H9 (cell line): Measurements from ENCODE around the gene FUNDC2. TPM values are rescaled to one million over a fixed set of nuclear protein-coding genes. Genes with fewer than 3 reads are reported as not detected.
A peak's percentile ranks its signal among the peaks of the same experiment; 100 is the strongest.

Source experiments
- DNase-seq: peaks from one replicate; pipeline ENCODE4 v3.0.0-alpha.2; 2017
- H2AFZ ChIP-seq: one replicate; pipeline ENCODE4 v1.6.1; 2013; ENCODE audit warnings: mild to moderate bottlenecking, low read length, control low read depth, moderate library complexity
- H2AK5ac ChIP-seq: 2 replicates; pipeline ENCODE4 v1.6.1; 2013; ENCODE audit warnings: low read length, control low read depth, mixed read lengths; ENCODE audit not compliant: insufficient read length
- H2BK120ac ChIP-seq: one replicate; pipeline ENCODE4 v1.6.1; 2013; ENCODE audit warnings: low read depth, mild to moderate bottlenecking, low read length, control low read depth, inconsistent platforms; ENCODE audit not compliant: poor library complexity, severe bottlenecking
- H2BK12ac ChIP-seq: 2 replicates; pipeline ENCODE4 v1.6.1; 2013; ENCODE audit warnings: low read length, control low read depth, mixed read lengths, low read depth; ENCODE audit not compliant: insufficient read length
- H2BK15ac ChIP-seq: 2 replicates; pipeline ENCODE4 v1.6.1; 2013; ENCODE audit warnings: low read depth, low read length, control low read depth
- H2BK20ac ChIP-seq: one replicate; pipeline ENCODE4 v1.6.1; 2013; ENCODE audit warnings: low read depth, mild to moderate bottlenecking, low read length, control low read depth, inconsistent platforms; ENCODE audit not compliant: poor library complexity, severe bottlenecking
- H2BK5ac ChIP-seq: 2 replicates; pipeline ENCODE4 v1.6.1; 2013; ENCODE audit warnings: low read length, control low read depth, mixed read lengths; ENCODE audit not compliant: insufficient read length
- H3K14ac ChIP-seq: 2 replicates; pipeline ENCODE4 v1.6.1; 2013; ENCODE audit warnings: low read length, control low read depth; ENCODE audit not compliant: insufficient read depth
- H3K18ac ChIP-seq: 2 replicates; pipeline ENCODE4 v1.6.1; 2013; ENCODE audit warnings: low read depth, mild to moderate bottlenecking, mixed read lengths, low read length, control low read depth; ENCODE audit not compliant: insufficient read length
- H3K23ac ChIP-seq: 2 replicates; pipeline ENCODE4 v1.6.1; 2013; ENCODE audit warnings: low read length, control low read depth, mixed read lengths, low read depth; ENCODE audit not compliant: insufficient read length
- H3K23me2 ChIP-seq: 2 replicates; pipeline ENCODE4 v1.6.1; 2013; ENCODE audit warnings: low read depth, mild to moderate bottlenecking, mixed read lengths, low read length, control low read depth; ENCODE audit not compliant: insufficient read length, poor library complexity, severe bottlenecking
- H3K27ac ChIP-seq: 2 replicates; pipeline ENCODE4 v1.5.1; 2013; ENCODE audit warnings: low read length, control low read depth, mixed read lengths, low read depth; ENCODE audit not compliant: insufficient read length
- H3K27me3 ChIP-seq: 2 replicates; pipeline ENCODE4 v1.6.1; 2013; ENCODE audit warnings: low read length, control low read depth, inconsistent platforms; ENCODE audit not compliant: insufficient read depth
- H3K4ac ChIP-seq: 2 replicates; pipeline ENCODE4 v1.6.1; 2013; ENCODE audit warnings: low read depth, mild to moderate bottlenecking, control low read depth, inconsistent platforms, low read length, moderate library complexity
- H3K4me1 ChIP-seq: 2 replicates; pipeline ENCODE4 v1.6.1; 2013; ENCODE audit warnings: low read length, control low read depth, inconsistent platforms; ENCODE audit not compliant: insufficient read depth
- H3K4me2 ChIP-seq: 2 replicates; pipeline ENCODE4 v1.6.1; 2013; ENCODE audit warnings: low read length, control low read depth, mixed read lengths; ENCODE audit not compliant: insufficient read length, insufficient read depth
- H3K56ac ChIP-seq: 2 replicates; pipeline ENCODE4 v1.6.1; 2013; ENCODE audit warnings: low read depth, mild to moderate bottlenecking, mixed read lengths, low read length, control low read depth; ENCODE audit not compliant: insufficient read length
- H3K79me1 ChIP-seq: 2 replicates; pipeline ENCODE4 v1.6.1; 2013; ENCODE audit warnings: low read depth, mild to moderate bottlenecking, moderate library complexity, low read length, control low read depth, inconsistent platforms; ENCODE audit not compliant: insufficient read depth, poor library complexity, severe bottlenecking
- H3K79me2 ChIP-seq: 2 replicates; pipeline ENCODE4 v1.6.1; 2013; ENCODE audit warnings: low read length, control low read depth, inconsistent platforms; ENCODE audit not compliant: insufficient read depth
- H3K9ac ChIP-seq: 2 replicates; pipeline ENCODE4 v1.6.1; 2013; ENCODE audit warnings: low read length, control low read depth, mixed read lengths; ENCODE audit not compliant: insufficient read length; ENCODE audit errors: extremely low read depth
- H3K9me3 ChIP-seq: one replicate; pipeline ENCODE4 v1.6.1; 2013; ENCODE audit warnings: low read depth, low read length, inconsistent platforms; ENCODE audit not compliant: control insufficient read depth
- H3T11ph ChIP-seq: one replicate; pipeline ENCODE4 v1.6.1; 2013; ENCODE audit warnings: mild to moderate bottlenecking, low read length, control low read depth, inconsistent platforms
- H4K20me1 ChIP-seq: one replicate; pipeline ENCODE4 v1.6.1; 2013; ENCODE audit not compliant: control insufficient read depth, insufficient read length, insufficient read depth
- H4K5ac ChIP-seq: 2 replicates; pipeline ENCODE4 v1.6.1; 2013; ENCODE audit warnings: low read depth, mild to moderate bottlenecking, mixed read lengths, low read length, control low read depth; ENCODE audit not compliant: insufficient read length
- H4K8ac ChIP-seq: replicated peaks from 2 replicates; pipeline ENCODE4 v1.6.1; 2013; ENCODE audit warnings: low read length, control low read depth, mixed read lengths, low read depth; ENCODE audit not compliant: insufficient read length
- H4K91ac ChIP-seq: 2 replicates; pipeline ENCODE4 v1.6.1; 2013; ENCODE audit warnings: low read depth, mild to moderate bottlenecking, moderate library complexity, mixed read lengths, low read length, control low read depth; ENCODE audit not compliant: insufficient read length
- H3K27ac Mint-ChIP-seq, 3 experiments: 2 replicates in 2 of 3; 3 replicates in 1 of 3; pipeline ENCODE4 v1.8.0; 2020 to 2021; ENCODE audit warnings: mixed read lengths in 3 of 3, mild to moderate bottlenecking in 1 of 3, moderate library complexity in 1 of 3
- H3K27me3 Mint-ChIP-seq: 2 replicates; pipeline ENCODE4 v1.8.0; 2021; ENCODE audit warnings: low read depth, mild to moderate bottlenecking, moderate library complexity, mixed read lengths
- H3K36me3 Mint-ChIP-seq, 3 experiments: 2 replicates in 2 of 3; 3 replicates in 1 of 3; pipeline ENCODE4 v1.8.0; 2020 to 2021; ENCODE audit warnings: low read depth in 3 of 3, mixed read lengths in 3 of 3; ENCODE audit not compliant: insufficient read depth in 1 of 3
- H3K4me1 Mint-ChIP-seq, 2 experiments: 2 replicates each; pipeline ENCODE4 v1.8.0; 2020; ENCODE audit warnings: mixed read lengths in 2 of 2
- H3K4me3 Mint-ChIP-seq, 2 experiments: 2 replicates in 1 of 2; 3 replicates in 1 of 2; pipeline ENCODE4 v1.8.0; 2020 to 2021; ENCODE audit warnings: mild to moderate bottlenecking in 2 of 2, mixed read lengths in 2 of 2, moderate library complexity in 1 of 2
- H3K9me3 Mint-ChIP-seq, 2 experiments: 2 replicates in 1 of 2; 3 replicates in 1 of 2; pipeline ENCODE4 v1.8.0; 2020; ENCODE audit warnings: mild to moderate bottlenecking in 2 of 2, mixed read lengths in 2 of 2, moderate library complexity in 1 of 2
- CTCF ChIP-seq: fragments of 200-600 bp; sonication (generic); conservative IDR thresholded peaks from 3 replicates; pipeline ENCODE4 v1.8.0; 2021; ENCODE audit warnings: antibody characterized with exemption, mild to moderate bottlenecking
- WGBS: extraction: QIAGEN DNeasy Blood & Tissue Kit; methylation state at CpG from one replicate; pipeline ENCODE4 v1.1.7; 2013; ENCODE audit warnings: missing lambda C conversion rate, low lambda C conversion rate, mixed read lengths; ENCODE audit not compliant: insufficient read length; ENCODE audit errors: extremely low coverage; 5-methylcytosine and 5-hydroxymethylcytosine counted together
- total RNA-seq: library from RNA; stranded (reverse); gene quantifications from 2 replicates; pipeline ENCODE4 v1.2.1, GENCODE V29; 2021

Gene FUNDC2
- total RNA-seq, 1 experiment from 2014 or later, result 62.1 TPM

DNA sequence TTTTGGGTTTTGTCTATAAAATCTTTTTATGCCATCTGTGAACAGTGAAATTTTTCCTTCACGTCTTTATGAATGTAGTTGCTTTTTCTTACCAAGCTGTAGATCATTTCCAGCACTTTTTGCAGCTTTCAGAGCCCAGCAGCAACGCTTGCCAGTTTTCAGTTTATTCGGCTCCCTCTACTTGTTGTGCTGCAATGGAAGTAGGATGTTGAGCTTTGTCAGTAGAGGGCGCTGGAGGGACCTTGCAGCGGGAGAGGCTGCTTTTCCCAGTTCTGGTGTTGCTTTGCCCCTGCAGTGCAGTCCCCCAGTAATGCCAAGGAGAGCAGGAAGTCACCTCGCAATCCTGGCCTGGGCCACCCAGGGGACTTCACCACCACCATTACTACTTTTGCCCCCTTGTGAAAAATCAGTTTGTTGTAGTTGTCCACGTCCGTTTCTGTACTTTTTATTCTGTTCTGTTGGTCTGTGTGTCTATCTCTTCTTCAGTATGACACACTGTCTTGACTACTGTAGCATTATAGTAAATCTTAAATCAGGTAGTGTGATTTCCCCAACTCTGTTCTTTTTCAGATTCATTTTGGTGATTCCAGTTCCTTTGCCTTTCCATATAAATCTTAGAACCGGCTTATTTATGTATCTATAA lies 22.5 kb downstream of the FUNDC2 start:
- Histone ChIP-seq H3K79me2 (no peaks in the 10 kb centered on the region), H2BK12ac (no peak overlapping the region), H2BK120ac (no peak overlapping the region), H3K23ac (no peak overlapping the region), H3T11ph (no peak overlapping the region), H3K27me3 (no peaks in the 10 kb centered on the region), H4K91ac (no peak overlapping the region), H3K4me1 (no peaks in the 10 kb centered on the region), H3K14ac (no peak overlapping the region), H3K18ac (no peak overlapping the region), H4K8ac (no peak overlapping the region), H3K79me1 (no peaks in the 10 kb centered on the region), H3K27ac (no peak overlapping the region), H4K5ac (no peak overlapping the region), H3K23me2 (no peaks in the 10 kb centered on the region), H3K56ac (no peak overlapping the region), H2BK20ac (no peak overlapping the region), H2BK15ac (no peak overlapping the region), H4K20me1 (no peaks in the 10 kb centered on the region), H3K4ac (no peak overlapping the region), H2AK5ac (no peak overlapping the region), H3K9me3 (peaks cover 28% of the 10 kb centered on the region), H2BK5ac (no peak overlapping the region), H3K9ac (no peak overlapping the region), H3K4me2 (no peak overlapping the region), H2AFZ (no peak overlapping the region)
- no CpG with 5 or more reads among the region's 9 CpGs for WGBS
- H3K36me3 Mint-ChIP-seq, result peaks cover 8 to 26% (median 8%) of the 10 kb centered on the region in 3 experiments; a peak in 5 of 7 replicates
- H3K9me3 Mint-ChIP-seq, result peaks cover 69 to 79% of the 10 kb centered on the region in 2 experiments
- peak; percentile 71 for TF ChIP-seq CTCF
- no peak overlapping the region for H3K27ac Mint-ChIP-seq
- peak; percentile 74 for DNase-seq
- H3K27me3 Mint-ChIP-seq, result peaks cover 2% of the 10 kb centered on the region; the same call in 1 of the 2 replicates
- no peak overlapping the region for H3K4me3 Mint-ChIP-seq
- H3K4me1 Mint-ChIP-seq, result peaks cover 5 to 8% of the 10 kb centered on the region in 2 experiments; a peak in 2 of 4 replicates
